MG63 (cell line): ENCODE results near the gene ACOT11. TPM values are rescaled to one million over a fixed set of nuclear protein-coding genes. Genes with fewer than 3 reads are reported as not detected.
A peak's percentile ranks its signal among the peaks of the same experiment; 100 is the strongest.
"Not testable (repeated sequence)": the region's sequence is repeated elsewhere in the genome, so short reads cannot be mapped to it uniquely, and the experiment has no call there.

ENCODE experiments used
- DNase-seq: peaks from one replicate; pipeline ENCODE4 v3.0.0-alpha.2; 2020
- H3K27me3 ChIP-seq: fragments of 250-450 bp; sonication (Bioruptor Pico); 2 replicates; pipeline ENCODE4 v1.5.1; 2020; ENCODE audit warnings: mild to moderate bottlenecking, moderate library complexity
- H3K36me3 ChIP-seq: fragments of 250-450 bp; sonication (Bioruptor Pico); 2 replicates; pipeline ENCODE4 v1.5.1; 2020; ENCODE audit warnings: mild to moderate bottlenecking, moderate library complexity
- H3K4me3 ChIP-seq: fragments of 250-450 bp; sonication (Bioruptor Pico); 2 replicates; pipeline ENCODE4 v1.5.1; 2020; ENCODE audit warnings: mild to moderate bottlenecking, moderate library complexity
- H3K9me3 ChIP-seq: fragments of 250-450 bp; sonication (Bioruptor Pico); 2 replicates; pipeline ENCODE4 v1.5.1; 2020; ENCODE audit warnings: mild to moderate bottlenecking, moderate library complexity
- total RNA-seq: library from RNA; depleted of rRNA; stranded (reverse); fragments of >200 nt; shearing (Covaris generic); gene quantifications from 2 replicates; pipeline ENCODE4 v1.2.3, GENCODE V29; 2014; ENCODE audit warnings: low replicate concordance

The ACOT11 gene
- total RNA-seq, 1 experiment from 2014 or later = 1.4 TPM

- Histone ChIP-seq H3K36me3 (no peaks in the 10 kb centered on the region), H3K27me3 (no peaks in the 10 kb centered on the region), H3K9me3 (no peaks in the 10 kb centered on the region), H3K4me3 (no peak overlapping the region)
- DNase-seq = no peak
Observed at GRCh38 chr1:54607821-54608565, 60.0 kb downstream of the ACOT11 start.

DNA sequence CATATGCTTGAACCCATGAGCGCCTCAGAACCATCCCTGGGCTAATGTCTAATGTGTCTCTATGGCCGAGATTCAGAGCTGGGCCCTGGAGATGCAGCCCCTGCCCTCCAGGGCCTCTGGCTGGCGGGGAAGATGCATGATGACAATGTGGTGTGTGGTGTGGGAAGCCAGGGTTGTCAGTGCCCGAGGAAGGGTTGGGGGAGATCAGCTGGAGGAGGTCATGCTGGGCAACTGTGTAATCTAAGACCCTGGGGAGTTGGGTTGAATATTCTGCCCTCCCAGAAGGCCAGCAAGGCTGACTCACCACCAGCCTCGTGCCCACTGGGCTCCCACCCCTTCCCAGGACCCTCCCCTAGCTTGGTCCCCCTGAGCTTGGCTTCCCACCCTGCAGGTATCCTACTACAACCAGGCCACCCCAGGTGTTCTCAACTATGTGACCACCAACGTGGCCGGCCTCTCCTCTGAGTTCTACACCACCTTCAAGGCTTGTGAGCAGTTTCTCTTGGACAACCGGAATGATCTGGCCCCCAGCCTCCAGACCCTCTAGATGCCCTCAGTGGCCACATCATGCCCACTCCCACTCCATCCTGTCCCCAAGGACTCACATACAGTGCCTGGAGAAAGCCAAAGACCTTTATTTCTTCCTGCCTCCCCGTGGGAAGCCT is 60.7 kb downstream of the ACOT11 start:
- Histone ChIP-seq H3K36me3 (no peaks in the 10 kb centered on the region), H3K4me3 (no peak overlapping the region), H3K9me3 (no peaks in the 10 kb centered on the region), H3K27me3 (no peaks in the 10 kb centered on the region)
- DNase-seq = no peak

DNA sequence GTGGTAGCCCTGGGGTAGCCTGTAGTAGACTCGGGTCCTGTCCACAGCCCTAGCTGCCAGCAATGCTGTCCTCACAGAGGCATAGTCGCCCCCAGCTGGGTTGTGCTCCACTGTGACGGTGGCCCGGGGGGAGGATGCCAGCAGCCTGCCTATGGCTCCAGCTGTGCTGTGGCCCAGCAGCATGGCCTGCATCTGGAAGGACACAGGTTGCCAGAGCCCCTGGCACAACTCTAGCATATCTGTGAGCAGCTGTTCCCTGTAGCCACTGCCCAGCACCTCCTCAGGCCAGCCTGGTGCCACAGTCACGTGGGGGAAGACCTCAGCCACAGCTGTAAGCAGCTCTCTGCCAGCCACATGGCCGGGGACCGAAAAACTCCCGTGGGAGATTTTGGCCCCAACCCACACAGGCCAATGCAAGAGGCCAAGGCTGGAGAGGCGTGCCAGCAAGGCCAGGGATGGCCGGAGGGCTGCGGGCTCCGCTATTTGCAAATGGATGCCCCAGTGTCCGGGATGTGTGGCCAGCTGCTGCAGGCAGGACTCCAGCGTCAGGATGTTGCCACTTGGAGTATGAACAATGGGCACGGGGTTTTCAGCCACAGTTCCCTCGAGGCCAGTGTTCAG is 61.4 kb downstream of the ACOT11 start:
- peak; percentile 8 for DNase-seq
- Histone ChIP-seq H3K27me3 (no peaks in the 10 kb centered on the region), H3K9me3 (no peaks in the 10 kb centered on the region), H3K36me3 (no peaks in the 10 kb centered on the region), H3K4me3 (no peak overlapping the region)

DNA sequence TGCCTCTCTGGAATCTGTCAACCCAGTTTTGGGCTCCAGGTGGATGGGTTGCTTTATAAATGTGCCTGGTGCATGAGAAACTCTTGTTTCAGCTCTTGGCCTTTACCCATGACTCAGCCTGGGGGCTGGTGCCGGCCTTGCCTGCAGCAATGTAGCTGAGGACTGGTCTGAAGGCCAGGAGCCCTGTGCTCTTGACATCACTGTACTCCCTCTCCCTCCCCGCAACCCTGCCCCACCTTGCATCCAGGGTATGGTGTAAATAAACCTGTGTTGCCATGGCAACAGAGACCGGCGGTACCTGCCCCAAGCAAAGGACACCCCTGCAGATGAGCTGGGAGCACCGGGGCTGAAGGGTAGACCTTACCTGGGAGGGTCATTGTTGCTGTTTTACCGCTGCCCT is 62.0 kb downstream of the ACOT11 start:
- Histone ChIP-seq H3K9me3 (no peaks in the 10 kb centered on the region), H3K4me3 (no peak overlapping the region), H3K36me3 (no peaks in the 10 kb centered on the region), H3K27me3 (no peaks in the 10 kb centered on the region)
- DNase-seq = no peak

GRCh38 chr1:54610601-54611580 is 62.9 kb downstream of the ACOT11 start:
- H3K4me3 ChIP-seq = no peak overlapping the region
- H3K27me3 ChIP-seq = no peaks in the 10 kb centered on the region
- DNase-seq = no peak
- no peaks in the 10 kb centered on the region for H3K36me3 ChIP-seq
- H3K9me3 ChIP-seq = no peaks in the 10 kb centered on the region

DNA sequence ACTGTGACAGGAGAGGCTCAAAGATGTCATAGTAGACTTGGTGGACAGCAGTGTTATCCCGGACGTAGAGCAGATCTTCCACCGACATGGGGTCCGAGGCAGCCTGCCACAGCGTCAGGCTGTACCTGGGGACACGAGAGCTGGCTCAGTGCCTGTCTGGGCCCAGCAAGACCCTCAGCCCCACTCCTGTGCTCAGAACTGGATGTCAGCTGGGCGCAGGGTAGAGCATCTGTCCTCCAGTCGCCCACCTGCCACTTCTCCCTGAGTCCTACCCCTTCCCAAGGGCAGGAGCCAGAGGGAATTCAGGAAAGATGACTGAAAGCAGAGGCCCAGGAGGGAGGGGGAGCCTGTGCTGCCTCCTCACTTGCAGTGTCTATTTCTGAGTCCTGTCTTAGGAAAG is 63.6 kb downstream of the ACOT11 start:
- no peak overlapping the region for H3K4me3 ChIP-seq
- no peaks in the 10 kb centered on the region for H3K9me3 ChIP-seq
- no peaks in the 10 kb centered on the region for H3K27me3 ChIP-seq
- H3K36me3 ChIP-seq = no peaks in the 10 kb centered on the region
- no peak for DNase-seq

DNA sequence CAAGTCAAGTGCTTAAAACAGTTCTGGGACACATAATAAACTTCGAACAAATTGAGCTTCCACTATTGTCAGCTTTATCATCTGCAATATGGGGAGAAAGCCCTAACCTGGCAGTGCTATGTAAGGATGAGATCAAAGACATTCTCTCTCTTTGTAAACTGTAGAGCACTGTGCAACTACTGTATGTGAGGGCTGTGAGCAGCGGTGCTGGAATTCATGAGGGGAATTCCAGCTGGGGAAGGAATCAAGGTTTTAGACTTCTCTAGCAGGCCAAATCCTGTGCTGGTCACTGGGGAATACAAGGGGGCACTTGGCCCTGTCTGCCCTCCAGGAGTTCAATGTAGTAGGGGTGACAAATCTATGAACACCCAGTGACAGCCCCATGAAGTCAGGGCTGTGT is 66.0 kb downstream of the ACOT11 start:
- no peak overlapping the region for H3K4me3 ChIP-seq
- no peak for DNase-seq
- H3K27me3 ChIP-seq = no peaks in the 10 kb centered on the region
- no peaks in the 10 kb centered on the region for H3K36me3 ChIP-seq
- no peaks in the 10 kb centered on the region for H3K9me3 ChIP-seq

DNA sequence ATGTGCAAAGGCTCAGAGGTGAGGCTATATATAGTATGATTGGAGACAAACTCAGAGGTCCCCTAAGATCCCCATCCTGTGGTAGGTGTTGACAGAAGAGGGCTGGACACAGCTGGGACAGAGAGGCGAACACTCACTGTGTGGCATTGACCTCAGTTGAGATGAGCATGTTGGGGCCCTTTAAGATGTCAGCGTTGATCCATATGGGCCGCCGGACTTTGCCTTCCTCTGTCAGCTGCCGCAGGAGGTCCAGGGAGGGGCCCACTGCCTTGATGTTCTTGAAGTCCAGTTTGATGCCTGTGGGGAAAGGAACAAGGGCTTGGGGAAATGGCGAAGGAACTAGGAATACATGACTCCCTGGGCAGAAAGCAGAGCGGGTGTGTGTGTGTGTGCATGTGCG is 66.5 kb downstream of the ACOT11 start:
- Histone ChIP-seq H3K27me3 (no peaks in the 10 kb centered on the region), H3K9me3 (no peaks in the 10 kb centered on the region), H3K4me3 (no peak overlapping the region), H3K36me3 (no peaks in the 10 kb centered on the region)
- no peak for DNase-seq

- H3K27me3 ChIP-seq = no peaks in the 10 kb centered on the region
- no peak overlapping the region for H3K4me3 ChIP-seq
- no peaks in the 10 kb centered on the region for H3K9me3 ChIP-seq
- H3K36me3 ChIP-seq = no peaks in the 10 kb centered on the region
- DNase-seq = no peak
Observed at GRCh38 chr1:54615531-54616279, 67.7 kb downstream of the ACOT11 start.

GRCh38 chr1:54619749-54620148 is 71.7 kb downstream of the ACOT11 start:
- no peak for DNase-seq
- Histone ChIP-seq H3K36me3 (no peaks in the 10 kb centered on the region), H3K27me3 (no peaks in the 10 kb centered on the region), H3K9me3 (no peaks in the 10 kb centered on the region), H3K4me3 (no peak overlapping the region)

DNA sequence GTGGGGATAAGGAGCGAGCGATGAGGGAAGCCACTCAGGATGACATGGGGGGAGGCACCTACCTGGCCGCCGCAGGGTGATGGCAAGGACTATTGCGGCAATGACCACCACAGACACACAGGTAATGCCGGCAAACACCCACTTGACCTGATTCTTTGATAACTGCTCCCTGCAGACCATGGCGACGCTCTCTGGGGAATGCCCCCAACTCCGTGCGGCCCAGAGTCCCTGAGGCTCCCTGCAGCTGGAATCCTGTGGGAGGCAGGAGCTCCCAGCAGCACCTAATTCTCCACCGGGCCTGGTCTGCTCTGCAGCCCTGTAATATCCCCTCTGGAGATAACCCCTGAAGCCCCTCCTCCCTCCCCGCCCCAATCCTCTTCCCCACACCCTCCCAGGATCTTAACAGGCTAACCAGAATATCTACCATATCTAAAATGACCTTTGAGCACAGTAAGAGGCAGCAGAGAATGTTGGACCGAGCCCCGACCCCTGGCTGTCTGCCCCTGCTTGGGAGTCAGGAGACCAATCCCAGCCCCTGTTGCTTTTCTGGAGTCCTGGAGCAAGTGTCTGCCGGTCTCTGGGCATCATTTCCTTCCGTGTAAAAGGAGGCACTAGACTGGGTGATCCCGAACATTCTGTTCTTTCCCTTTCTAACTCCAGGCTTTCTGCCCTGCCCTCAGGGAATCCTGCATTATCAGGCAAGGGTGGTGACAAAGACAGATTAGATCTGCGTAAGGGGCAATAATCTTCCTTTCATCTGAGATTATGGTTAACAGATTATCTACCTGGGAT is 75.4 kb downstream of the ACOT11 start, which contains the start of gene FAM151A:
Gene FAM151A (minus strand): TSS at position 310 of the 792 bp plus-strand sequence. CDS start 130 bp downstream, at position 180.
- DNase-seq = no peak
- Histone ChIP-seq H3K4me3 (no peak within 1 kb of the TSS), H3K36me3 (no peaks in the 10 kb centered on the region), H3K9me3 (no peaks in the 10 kb centered on the region), H3K27me3 (no peaks in the 10 kb centered on the region)

GRCh38 chr1:54624466-54625464 is 76.7 kb downstream of the ACOT11 start:
- no peak for DNase-seq
- Histone ChIP-seq H3K27me3 (no peaks in the 10 kb centered on the region), H3K36me3 (no peaks in the 10 kb centered on the region), H3K9me3 (no peaks in the 10 kb centered on the region), H3K4me3 (no peak overlapping the region)

DNA sequence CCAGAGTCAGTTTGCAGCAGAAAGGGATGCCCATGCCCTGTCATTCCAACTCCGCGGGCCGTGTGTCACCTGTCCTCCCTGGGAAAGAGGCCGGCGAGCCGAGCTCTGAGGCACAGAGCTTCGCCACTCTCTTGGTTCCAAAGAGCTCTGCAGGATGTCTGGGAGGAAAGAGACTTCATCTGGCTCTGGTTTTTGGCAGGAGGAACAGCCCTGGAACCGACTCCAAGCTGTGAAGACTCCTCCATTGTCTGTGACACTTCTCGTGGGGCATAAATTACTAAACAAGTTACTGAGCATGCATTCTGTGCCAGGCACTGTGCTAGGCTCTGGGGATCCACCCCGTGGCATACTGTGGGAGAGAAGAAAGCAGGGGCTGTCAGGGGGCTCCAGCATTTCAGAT is 79.2 kb downstream of the ACOT11 start:
- no peak overlapping the region for H3K4me3 ChIP-seq
- no peaks in the 10 kb centered on the region for H3K36me3 ChIP-seq
- H3K27me3 ChIP-seq = 0 out of 2 replicates have a peak, but pooled peaks cover 2% of the 10 kb centered on the region
- no peak for DNase-seq
- H3K9me3 ChIP-seq = no peaks in the 10 kb centered on the region

- not testable (repeated sequence) for H3K27me3 ChIP-seq, H3K9me3 ChIP-seq, DNase-seq, H3K36me3 ChIP-seq, H3K4me3 ChIP-seq
Observed at GRCh38 chr1:54635804-54636203, 87.8 kb downstream of the ACOT11 start.
